Endothelial cell of umbilical vein (primary cell): ENCODE measurements around the gene MTREX. TPM values are rescaled to one million over a fixed set of nuclear protein-coding genes. Genes with fewer than 3 reads are reported as not detected.

Source experiments
- BruUV-seq: library from RNA; stranded (reverse); fragments of 400-500 nt; replicated peaks from 2 replicates; lab custom pipeline; 2021; lab: Mats Ljungman, UMichigan
- CTCF ChIA-PET: fragments of 300-600, 350-600 bp; sonication (Branson Sonifier 250); formaldehyde crosslinking; loops from one replicate; lab custom pipeline; 2021; ENCODE audit warnings: antibody characterized with exemption, inconsistent platforms; lab: Charles Lee
- POLR2A ChIA-PET: fragments of 300-600, 350-600 bp; sonication (Branson Sonifier 250); formaldehyde crosslinking; loops from one replicate; lab custom pipeline; 2021; ENCODE audit warnings: antibody characterized with exemption, inconsistent platforms; lab: Charles Lee
- DNase-seq: peaks from one replicate; pipeline ENCODE4 v3.0.0-alpha.2; 2011; ENCODE audit warnings: low read depth, low spot score
- FAIRE-seq: peaks from 2 replicates; lab custom pipeline; 2011; peaks lifted over from hg19 to GRCh38; lab: Jason Lieb, UNC
- H2AFZ ChIP-seq: 2 replicates; pipeline ENCODE4 v1.6.0; 2012; ENCODE audit warnings: low read depth, low read length, control low read depth, inconsistent platforms
- H3K27ac ChIP-seq: 2 replicates; pipeline ENCODE4 v1.5.1; 2011; ENCODE audit warnings: low read depth, mild to moderate bottlenecking, control low read depth, low read length, moderate library complexity; ENCODE audit not compliant: insufficient read depth
- H3K27me3 ChIP-seq, 2 experiments: 2 replicates each; pipeline versions ENCODE4 v1.6.0 to v1.6.1; 2011; ENCODE audit warnings: low read length in 2 of 2, mixed read lengths in 1 of 2; ENCODE audit not compliant: control insufficient read depth in 2 of 2, insufficient read depth in 2 of 2
- H3K36me3 ChIP-seq, 2 experiments: 2 replicates in 1 of 2; 3 replicates in 1 of 2; pipeline ENCODE4 v1.5.1; 2011; ENCODE audit warnings: low read length in 2 of 2, mild to moderate bottlenecking in 1 of 2, moderate library complexity in 1 of 2; ENCODE audit not compliant: control insufficient read depth in 2 of 2, insufficient read depth in 2 of 2; ENCODE audit errors: extremely low read depth in 1 of 2
- H3K4me1 ChIP-seq: 3 replicates; pipeline ENCODE4 v1.5.1; 2011; ENCODE audit warnings: mild to moderate bottlenecking, low read length; ENCODE audit not compliant: control insufficient read depth, insufficient read depth; ENCODE audit errors: extremely low read depth
- H3K4me2 ChIP-seq: 2 replicates; pipeline ENCODE4 v1.6.1; 2011; ENCODE audit warnings: low read length, control low read depth, mixed read lengths; ENCODE audit not compliant: insufficient read depth
- H3K4me3 ChIP-seq, 3 experiments: fragments of 200-600 bp in 1 of 3; sonication (generic), shearing (Covaris generic) in 1 of 3; replicated peaks in 1 of 3; 2 replicates each; pipeline ENCODE4 v1.5.1; 2011 to 2016; ENCODE audit warnings: control low read depth in 3 of 3, low read length in 3 of 3, mild to moderate bottlenecking in 2 of 3, inconsistent platforms in 1 of 3, low read depth in 1 of 3, moderate library complexity in 1 of 3; ENCODE audit not compliant: insufficient read depth in 1 of 3
- H3K79me2 ChIP-seq: 2 replicates; pipeline ENCODE4 v1.6.0; 2012; ENCODE audit warnings: low read length, inconsistent platforms; ENCODE audit not compliant: control insufficient read depth, insufficient read depth
- H3K9ac ChIP-seq: replicated peaks from 2 replicates; pipeline ENCODE3; 2011; ENCODE audit warnings: low read length, control low read depth; ENCODE audit not compliant: insufficient read depth; ENCODE audit errors: extremely low read depth
- H3K9me1 ChIP-seq: replicated peaks from 3 replicates; pipeline ENCODE4 v1.6.0; 2011; ENCODE audit warnings: mild to moderate bottlenecking, low read length; ENCODE audit not compliant: control insufficient read depth, insufficient read depth; ENCODE audit errors: extremely low read depth
- H3K9me3 ChIP-seq: replicated peaks from 2 replicates; pipeline ENCODE4 v1.5.1; 2012; ENCODE audit warnings: low read length, inconsistent platforms; ENCODE audit not compliant: control insufficient read depth, insufficient read depth
- H4K20me1 ChIP-seq: replicated peaks from 2 replicates; pipeline ENCODE3; 2011; ENCODE audit warnings: mild to moderate bottlenecking, low read length; ENCODE audit not compliant: control insufficient read depth, insufficient read depth; ENCODE audit errors: extremely low read depth
- CTCF ChIP-seq, 2 donors: IDR thresholded peaks; 1 replicate in 1 of 2; 2 replicates in 1 of 2; pipeline ENCODE4 v1.5.1; 2011; ENCODE audit warnings: low read length in 2 of 2, mild to moderate bottlenecking in 2 of 2, moderate library complexity in 2 of 2, control low read depth in 1 of 2, inconsistent platforms in 1 of 2, low read depth in 1 of 2; ENCODE audit not compliant: insufficient read depth in 1 of 2; ENCODE audit errors: extremely low read depth in 1 of 2
- EZH2 ChIP-seq: IDR thresholded peaks from 2 replicates; pipeline ENCODE4 v1.6.1; 2012; ENCODE audit warnings: borderline replicate concordance, low read depth, mild to moderate bottlenecking, moderate library complexity, low read length, inconsistent platforms; ENCODE audit not compliant: severe bottlenecking
- FOS ChIP-seq: IDR thresholded peaks from 2 replicates; pipeline ENCODE4 v1.6.1; 2011; ENCODE audit warnings: mild to moderate bottlenecking, low read length, moderate library complexity, borderline replicate concordance; ENCODE audit not compliant: insufficient read depth
- GATA2 ChIP-seq: IDR thresholded peaks from 2 replicates; pipeline ENCODE4 v1.7.0; 2011; ENCODE audit warnings: low read depth, mild to moderate bottlenecking, moderate library complexity, mixed read lengths, low read length; ENCODE audit not compliant: insufficient read length, insufficient read depth
- JUN ChIP-seq: IDR thresholded peaks from 2 replicates; pipeline ENCODE4 v1.6.1; 2011; ENCODE audit warnings: borderline replicate concordance, low read depth; ENCODE audit not compliant: insufficient read length, insufficient read depth
- MAX ChIP-seq: IDR thresholded peaks from 2 replicates; pipeline ENCODE4 v1.6.1; 2011; ENCODE audit not compliant: insufficient read depth, insufficient read length
- MYC ChIP-seq: IDR thresholded peaks from one replicate; pipeline ENCODE4 v1.6.1; 2011; ENCODE audit warnings: mild to moderate bottlenecking, low read depth, low read length
- POLR2A ChIP-seq: IDR thresholded peaks from 2 replicates; pipeline ENCODE4 v1.6.1; 2012; ENCODE audit warnings: low read depth, mild to moderate bottlenecking, control low read depth, low read length
- POLR2AphosphoS5 ChIP-seq: IDR thresholded peaks from 2 replicates; pipeline ENCODE4 v1.6.1; 2012; ENCODE audit warnings: low read depth, mild to moderate bottlenecking, control low read depth, low read length, moderate library complexity; ENCODE audit not compliant: insufficient read depth
- dilution Hi-C: fragments of 300-500 bp; cut with MboI; formaldehyde crosslinking; loops from one replicate; pipeline ENCODE4 v1.15.0; 2019; ENCODE audit warnings: low sequenced_read_pairs; ENCODE audit not compliant: extremely low pct_ligation_motif_present
- intact Hi-C: fragments of 100-400 bp; cut with micrococcal nuclease; formaldehyde crosslinking; loops from one replicate; pipeline ENCODE4 v1.10.0; 2022
- polyA plus RNA-seq, 4 experiments: library from polyadenylated mRNA; depleted of rRNA in 3 of 4; stranded (reverse) in 3 of 4; unstranded in 1 of 4; fragments of >200 nt; gene quantifications; 2 replicates each; pipeline versions ENCODE4 v1.2.1 to v1.2.3, GENCODE V29; 2011 to 2012; ENCODE audit warnings: missing spikeins in 1 of 4
- total RNA-seq: library from RNA; stranded (reverse); gene quantifications from 2 replicates; pipeline ENCODE4 v1.2.3, GENCODE V29; 2021

Gene MTREX
- total and polyA plus RNA-seq, 2 donors (not counting 3 experiments of a cell fraction or from before 2014, with no cell fraction given) = 9.8 to 76.3 TPM

- no peak overlapping the region for H3K4me3 ChIP-seq
- no peaks in the 10 kb centered on the region for H4K20me1 ChIP-seq
- FAIRE-seq (no peak), DNase-seq (no peak)
- no peak overlapping the region for H3K4me2 ChIP-seq
- H3K9me3 ChIP-seq = no peaks in the 10 kb centered on the region
- H3K27me3 ChIP-seq = no peaks in the 10 kb centered on the region
- no peaks in the 10 kb centered on the region for H3K4me1 ChIP-seq
- intact Hi-C loops = no loop called here
- H3K36me3 ChIP-seq = peaks cover 15 to 23% of the 10 kb centered on the region in 2 experiments
- dilution Hi-C loops = no loop called here
- no peak overlapping the region for H3K9ac ChIP-seq
- H3K27ac ChIP-seq = no peak overlapping the region
- TF ChIP-seq GATA2 (no peak), MAX (no peak), EZH2 (no peak), FOS (no peak), POLR2A (no peak), MYC (no peak), POLR2AphosphoS5 (no peak), CTCF (IDR thresholded peaks at IDR 0.05; ENCODE audit: extremely low read depth in 1 of 2, insufficient read depth in 1 of 2, low read depth in 1 of 2, low read length in 2 of 2) (no peak), JUN (no peak)
- H3K79me2 ChIP-seq = no peaks in the 10 kb centered on the region
- no peaks in the 10 kb centered on the region for H3K9me1 ChIP-seq
- no TSS peak for BruUV-seq
- no peak overlapping the region for H2AFZ ChIP-seq
- POLR2A ChIA-PET = no interaction called here
- CTCF ChIA-PET = no interaction called here
These were observed 31.0 kb upstream of the MTREX start for GRCh38 chr5:55276771-55277170.
